ENCODE measurements around the gene ATG5. TPM values are rescaled to one million over a fixed set of nuclear protein-coding genes. Genes with fewer than 3 reads are reported as not detected.

ATG5 gene
- total and polyA plus RNA-seq, 9 of the 15 experiments (the other 6 are each of a cell fraction or from before 2014, with no cell fraction given), result 29.0 to 80.0 (median 53.2) TPM

DNA sequence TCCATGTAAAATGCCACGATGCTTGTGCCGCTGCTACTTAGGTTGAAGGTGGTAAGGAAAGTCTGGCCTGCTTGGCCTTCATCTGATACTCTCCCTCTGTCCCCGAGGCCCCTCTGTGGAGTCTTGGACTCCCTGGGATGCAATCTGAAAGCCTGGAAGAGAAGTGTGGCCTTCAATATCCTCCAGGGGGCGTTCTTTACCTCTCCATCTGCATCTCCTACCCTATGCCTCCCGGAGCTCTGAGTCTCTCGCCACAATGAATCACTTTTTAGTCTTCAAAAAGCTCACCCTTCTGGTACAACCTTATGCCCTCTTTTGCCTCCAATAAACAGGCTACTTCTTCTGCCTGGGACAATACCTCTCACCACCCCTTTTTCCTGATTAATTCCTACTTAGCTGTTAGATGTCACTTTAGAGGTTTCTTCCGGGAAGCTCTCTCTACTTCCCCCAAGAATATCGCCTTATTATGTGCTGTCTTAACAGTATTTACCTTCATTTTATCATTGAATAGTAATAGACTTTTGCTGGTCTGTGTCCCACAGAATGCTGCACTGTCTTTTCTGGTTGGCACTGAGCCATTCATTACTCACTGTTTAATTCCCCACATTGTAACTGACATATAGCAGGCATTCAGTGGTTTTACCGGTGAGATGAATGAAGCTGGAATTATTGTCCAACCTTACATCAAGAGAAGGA, 13.9 kb upstream of the ATG5 start (continued):
- TF ChIP-seq, protein P1, sequence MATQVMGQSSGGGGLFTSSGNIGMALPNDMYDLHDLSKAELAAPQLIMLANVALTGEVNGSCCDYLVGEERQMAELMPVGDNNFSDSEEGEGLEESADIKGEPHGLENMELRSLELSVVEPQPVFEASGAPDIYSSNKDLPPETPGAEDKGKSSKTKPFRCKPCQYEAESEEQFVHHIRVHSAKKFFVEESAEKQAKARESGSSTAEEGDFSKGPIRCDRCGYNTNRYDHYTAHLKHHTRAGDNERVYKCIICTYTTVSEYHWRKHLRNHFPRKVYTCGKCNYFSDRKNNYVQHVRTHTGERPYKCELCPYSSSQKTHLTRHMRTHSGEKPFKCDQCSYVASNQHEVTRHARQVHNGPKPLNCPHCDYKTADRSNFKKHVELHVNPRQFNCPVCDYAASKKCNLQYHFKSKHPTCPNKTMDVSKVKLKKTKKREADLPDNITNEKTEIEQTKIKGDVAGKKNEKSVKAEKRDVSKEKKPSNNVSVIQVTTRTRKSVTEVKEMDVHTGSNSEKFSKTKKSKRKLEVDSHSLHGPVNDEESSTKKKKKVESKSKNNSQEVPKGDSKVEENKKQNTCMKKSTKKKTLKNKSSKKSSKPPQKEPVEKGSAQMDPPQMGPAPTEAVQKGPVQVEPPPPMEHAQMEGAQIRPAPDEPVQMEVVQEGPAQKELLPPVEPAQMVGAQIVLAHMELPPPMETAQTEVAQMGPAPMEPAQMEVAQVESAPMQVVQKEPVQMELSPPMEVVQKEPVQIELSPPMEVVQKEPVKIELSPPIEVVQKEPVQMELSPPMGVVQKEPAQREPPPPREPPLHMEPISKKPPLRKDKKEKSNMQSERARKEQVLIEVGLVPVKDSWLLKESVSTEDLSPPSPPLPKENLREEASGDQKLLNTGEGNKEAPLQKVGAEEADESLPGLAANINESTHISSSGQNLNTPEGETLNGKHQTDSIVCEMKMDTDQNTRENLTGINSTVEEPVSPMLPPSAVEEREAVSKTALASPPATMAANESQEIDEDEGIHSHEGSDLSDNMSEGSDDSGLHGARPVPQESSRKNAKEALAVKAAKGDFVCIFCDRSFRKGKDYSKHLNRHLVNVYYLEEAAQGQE (IDR thresholded peaks at IDR 0.05; ENCODE audit: borderline replicate concordance), result peak; percentile 43; the same call in 1 of the 2 replicates
- TF ChIP-seq, protein P1 (CRISPR knock-in tag; IDR thresholded peaks at IDR 0.05; ENCODE audit: low read depth), result no peak
- TF ChIP-seq, protein P2, sequence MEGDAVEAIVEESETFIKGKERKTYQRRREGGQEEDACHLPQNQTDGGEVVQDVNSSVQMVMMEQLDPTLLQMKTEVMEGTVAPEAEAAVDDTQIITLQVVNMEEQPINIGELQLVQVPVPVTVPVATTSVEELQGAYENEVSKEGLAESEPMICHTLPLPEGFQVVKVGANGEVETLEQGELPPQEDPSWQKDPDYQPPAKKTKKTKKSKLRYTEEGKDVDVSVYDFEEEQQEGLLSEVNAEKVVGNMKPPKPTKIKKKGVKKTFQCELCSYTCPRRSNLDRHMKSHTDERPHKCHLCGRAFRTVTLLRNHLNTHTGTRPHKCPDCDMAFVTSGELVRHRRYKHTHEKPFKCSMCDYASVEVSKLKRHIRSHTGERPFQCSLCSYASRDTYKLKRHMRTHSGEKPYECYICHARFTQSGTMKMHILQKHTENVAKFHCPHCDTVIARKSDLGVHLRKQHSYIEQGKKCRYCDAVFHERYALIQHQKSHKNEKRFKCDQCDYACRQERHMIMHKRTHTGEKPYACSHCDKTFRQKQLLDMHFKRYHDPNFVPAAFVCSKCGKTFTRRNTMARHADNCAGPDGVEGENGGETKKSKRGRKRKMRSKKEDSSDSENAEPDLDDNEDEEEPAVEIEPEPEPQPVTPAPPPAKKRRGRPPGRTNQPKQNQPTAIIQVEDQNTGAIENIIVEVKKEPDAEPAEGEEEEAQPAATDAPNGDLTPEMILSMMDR (IDR thresholded peaks at IDR 0.05 in 2 of 3, conservative IDR thresholded peaks at IDR 0.05 in 1 of 3; ENCODE audit: insufficient read depth in 2 of 3, low read depth in 1 of 3, low read length in 3 of 3), result peak; percentile 73 to 84 (median 81)
- peak; percentile 28; the same call in 1 of the 2 replicates for TF ChIP-seq NFIC (IDR thresholded peaks at IDR 0.05)
- TF ChIP-seq SP2 (IDR thresholded peaks at IDR 0.05; ENCODE audit: extremely low read depth, low read depth, low read length, poor library complexity, severe bottlenecking), result no peak
- 0 out of 2 replicates have a peak, but pooled peaks have one; percentile 18 for TF ChIP-seq FOSL1 (tag; conservative IDR thresholded peaks at IDR 0.05)
- peak; percentile 43; the same call in 1 of the 2 replicates for TF ChIP-seq CTBP1 (IDR thresholded peaks at IDR 0.05; ENCODE audit: borderline replicate concordance)
- peak; percentile 35 to 71; a peak in 3 of 4 replicates for TF ChIP-seq RAD21 (CRISPR knock-in tag; conservative IDR thresholded peaks at IDR 0.05 in 1 of 2, IDR thresholded peaks at IDR 0.05 in 1 of 2)
- TF ChIP-seq RFX1 (IDR thresholded peaks at IDR 0.05), result no peak

Data from K562 (cell line).